K562 treated with DMSO at 1 percent for 24 hours (cell line): Measurements from ENCODE around the gene TENT5D. TPM values are rescaled to one million over a fixed set of nuclear protein-coding genes. Genes with fewer than 3 reads are reported as not detected.

Experiments used
- total RNA-seq: library from RNA; unstranded; fragments of 300-600 nt; gene quantifications from 2 replicates; pipeline ENCODE4 v1.2.3, GENCODE V29; 2022; ENCODE audit warnings: low read depth; ENCODE audit not compliant: insufficient read depth

TENT5D gene
- 0.08 TPM in 1 of 2 replicates, not detected in the other for total RNA-seq

GRCh38 chrX:80420147-80420546 lies at the start of gene TENT5D:
TENT5D (plus strand) TSS chrX:80420447; CDS start chrX:80442540, 22,093 bp downstream.

